ENCODE measurements around the gene PGM1.

The PGM1 gene

GRCh38 chr1:63663873-63664272, 70.7 kb downstream of the PGM1 start:
- no peak for DNase-seq (ENCODE audit: low read depth in 2 of 3, low spot score in 1 of 3)

GRCh38 chr1:63664742-63665141, 71.5 kb downstream of the PGM1 start:
- DNase-seq (ENCODE audit: low read depth in 2 of 3, low spot score in 1 of 3), result no peak

- no peak for DNase-seq (ENCODE audit: low read depth in 2 of 3, low spot score in 1 of 3)
These were observed 72.2 kb downstream of the PGM1 start for GRCh38 chr1:63665410-63665809.

- no peak for DNase-seq (ENCODE audit: low read depth in 2 of 3, low spot score in 1 of 3)
These were observed 72.6 kb downstream of the PGM1 start for GRCh38 chr1:63665824-63666223.

GRCh38 chr1:63668298-63668697, 75.1 kb downstream of the PGM1 start:
- no peak for DNase-seq (ENCODE audit: low read depth in 2 of 3, low spot score in 1 of 3)

GRCh38 chr1:63669151-63669961, 76.1 kb downstream of the PGM1 start:
- DNase-seq (ENCODE audit: low read depth in 2 of 3, low spot score in 1 of 3), result no peak

- no peak for DNase-seq (ENCODE audit: low read depth in 2 of 3, low spot score in 1 of 3)
These were observed 77.0 kb downstream of the PGM1 start for GRCh38 chr1:63670164-63670563.

- DNase-seq (ENCODE audit: low read depth in 2 of 3, low spot score in 1 of 3), result no peak
These were observed 78.3 kb downstream of the PGM1 start for GRCh38 chr1:63671514-63671913.

GRCh38 chr1:63674238-63674864, 81.1 kb downstream of the PGM1 start:
- no peak for DNase-seq (ENCODE audit: low read depth in 2 of 3, low spot score in 1 of 3)

- DNase-seq (ENCODE audit: low read depth in 2 of 3, low spot score in 1 of 3), result no peak
These were observed 81.7 kb downstream of the PGM1 start for GRCh38 chr1:63674865-63675419.

GRCh38 chr1:63675420-63675931, 82.3 kb downstream of the PGM1 start:
- DNase-seq (ENCODE audit: low read depth in 2 of 3, low spot score in 1 of 3), result no peak

- DNase-seq (ENCODE audit: low read depth in 2 of 3, low spot score in 1 of 3), result no peak
These were observed 84.3 kb downstream of the PGM1 start for GRCh38 chr1:63677497-63677896.

- no peak for DNase-seq (ENCODE audit: low read depth in 2 of 3, low spot score in 1 of 3)
These were observed 85.0 kb downstream of the PGM1 start for GRCh38 chr1:63678200-63678599.

GRCh38 chr1:63679076-63679475, 85.9 kb downstream of the PGM1 start:
- no peak for DNase-seq (ENCODE audit: low read depth in 2 of 3, low spot score in 1 of 3)

- no peak for DNase-seq (ENCODE audit: low read depth in 2 of 3, low spot score in 1 of 3)
These were observed 86.4 kb downstream of the PGM1 start for GRCh38 chr1:63679589-63679988.

GRCh38 chr1:63682936-63683335, 89.7 kb downstream of the PGM1 start:
- DNase-seq (ENCODE audit: low read depth in 2 of 3, low spot score in 1 of 3), result no peak

- no peak for DNase-seq (ENCODE audit: low read depth in 2 of 3, low spot score in 1 of 3)
These were observed 90.5 kb downstream of the PGM1 start for GRCh38 chr1:63683759-63684158.

GRCh38 chr1:63686696-63687095, 93.5 kb downstream of the PGM1 start:
- no peak for DNase-seq (ENCODE audit: low read depth in 2 of 3, low spot score in 1 of 3)

- DNase-seq (ENCODE audit: low read depth in 2 of 3, low spot score in 1 of 3), result no peak
These were observed 95.2 kb downstream of the PGM1 start for GRCh38 chr1:63688302-63688890.

GRCh38 chr1:63690966-63691700, 97.9 kb downstream of the PGM1 start:
- DNase-seq (ENCODE audit: low read depth in 2 of 3, low spot score in 1 of 3), result no peak
